HEK293 (cell line): ENCODE measurements around the gene CMYA5.
A peak's percentile ranks its signal among the peaks of the same experiment; 100 is the strongest.

Experiments used
- CTCF ChIA-PET: fragments of 350-600 bp; formaldehyde crosslinking; extraction: SDS; loops from one replicate; lab custom pipeline; 2021; ENCODE audit warnings: antibody characterized with exemption; lab: Yijun Ruan, JAX
- POLR2A ChIA-PET: fragments of 300-600 bp; formaldehyde crosslinking; extraction: SDS; loops from one replicate; lab custom pipeline; 2020; ENCODE audit warnings: antibody characterized with exemption, inconsistent platforms; lab: Yijun Ruan, JAX
- H3K27ac ChIP-seq: fragments of 200-500 bp; sonication (Bioruptor generic); 2 replicates; pipeline ENCODE4 v1.5.1; 2014; ENCODE audit warnings: low read depth, low read length, control low read depth, inconsistent platforms; ENCODE audit errors: extremely low read depth
- H3K36me3 ChIP-seq, 2 experiments: fragments of 200-500 bp in 1 of 2; sonication (Bioruptor generic) in 1 of 2; 1 replicate in 1 of 2; 2 replicates in 1 of 2; pipeline ENCODE4 v1.5.1; 2014 to 2017; ENCODE audit warnings: inconsistent platforms in 2 of 2, low read length in 2 of 2; ENCODE audit not compliant: control insufficient read depth in 2 of 2, insufficient read depth in 1 of 2
- H3K4me1 ChIP-seq: fragments of 200-500 bp; sonication (Bioruptor generic); 2 replicates; pipeline ENCODE4 v1.5.1; 2014; ENCODE audit warnings: mild to moderate bottlenecking, low read length, inconsistent platforms; ENCODE audit not compliant: control insufficient read depth, insufficient read depth
- H3K4me3 ChIP-seq: 2 replicates; pipeline ENCODE4 v1.5.1; 2011; ENCODE audit warnings: low read depth, mild to moderate bottlenecking, control low read depth, low read length, moderate library complexity
- H3K9me3 ChIP-seq: fragments of 200-500 bp; sonication (Bioruptor generic); 2 replicates; pipeline ENCODE4 v1.5.1; 2014; ENCODE audit warnings: low read depth, low read length, inconsistent platforms; ENCODE audit not compliant: control insufficient read depth, insufficient read depth
- EGR2 ChIP-seq: fragments of 450-650 bp; formaldehyde crosslinking; IDR thresholded peaks from 2 replicates; pipeline ENCODE4 v1.5.1; 2016; ENCODE audit warnings: low read depth, missing biosample characterization, missing genetic modification characterization
- HOXD13 ChIP-seq: sonication (generic); formaldehyde crosslinking; IDR thresholded peaks from 2 replicates; pipeline ENCODE4 v1.8.0; 2022; ENCODE audit warnings: missing genetic modification reagents, borderline replicate concordance
- MYNN ChIP-seq: fragments of 450-650 bp; formaldehyde crosslinking; IDR thresholded peaks from 2 replicates; pipeline ENCODE4 v1.5.1; 2016; ENCODE audit warnings: missing biosample characterization, missing genetic modification characterization, borderline replicate concordance
- RBAK ChIP-seq: fragments of 450-650 bp; formaldehyde crosslinking; IDR thresholded peaks from 2 replicates; pipeline ENCODE4 v1.5.1; 2016; ENCODE audit warnings: missing biosample characterization, missing genetic modification characterization
- YY2 ChIP-seq: fragments of 450-650 bp; formaldehyde crosslinking; IDR thresholded peaks from 2 replicates; pipeline ENCODE4 v1.5.1; 2016; ENCODE audit warnings: missing biosample characterization, missing genetic modification characterization
- ZBTB49 ChIP-seq: fragments of 450-650 bp; formaldehyde crosslinking; IDR thresholded peaks from 2 replicates; pipeline ENCODE4 v1.5.1; 2016; ENCODE audit warnings: missing biosample characterization, missing genetic modification characterization, low read depth
- ZFHX2 ChIP-seq: fragments of 450-650 bp; formaldehyde crosslinking; conservative IDR thresholded peaks from 2 replicates; pipeline ENCODE4 v1.5.1; 2016; ENCODE audit warnings: missing biosample characterization, missing genetic modification characterization
- ZNF114 ChIP-seq: fragments of 450-650 bp; formaldehyde crosslinking; IDR thresholded peaks from 2 replicates; pipeline ENCODE4 v1.5.0; 2017; ENCODE audit warnings: missing biosample characterization, missing genetic modification characterization
- ZNF132 ChIP-seq: fragments of 450-650 bp; formaldehyde crosslinking; IDR thresholded peaks from 2 replicates; pipeline ENCODE4 v1.5.1; 2017; ENCODE audit warnings: missing biosample characterization, missing genetic modification characterization, borderline replicate concordance
- ZNF138 ChIP-seq: fragments of 450-650 bp; formaldehyde crosslinking; IDR thresholded peaks from 2 replicates; pipeline ENCODE4 v1.5.1; 2016; ENCODE audit warnings: missing biosample characterization, missing genetic modification characterization, borderline replicate concordance
- ZNF174 ChIP-seq: fragments of 450-650 bp; formaldehyde crosslinking; IDR thresholded peaks from 2 replicates; pipeline ENCODE4 v1.5.0; 2017; ENCODE audit warnings: missing biosample characterization, mild to moderate bottlenecking, missing genetic modification characterization
- ZNF175 ChIP-seq: fragments of 450-650 bp; formaldehyde crosslinking; IDR thresholded peaks from 2 replicates; pipeline ENCODE4 v1.5.1; 2016; ENCODE audit warnings: missing biosample characterization, missing genetic modification characterization
- ZNF2 ChIP-seq: fragments of 450-650 bp; formaldehyde crosslinking; IDR thresholded peaks from 2 replicates; pipeline ENCODE4 v1.5.1; 2016; ENCODE audit warnings: missing biosample characterization, missing genetic modification characterization
- ZNF211 ChIP-seq: fragments of 450-650 bp; formaldehyde crosslinking; IDR thresholded peaks from 2 replicates; pipeline ENCODE4 v1.5.1; 2016; ENCODE audit warnings: low read depth, missing biosample characterization, missing genetic modification characterization
- ZNF223 ChIP-seq: fragments of 450-650 bp; formaldehyde crosslinking; IDR thresholded peaks from 2 replicates; pipeline ENCODE4 v1.5.1; 2016; ENCODE audit warnings: missing biosample characterization, missing genetic modification characterization
- ZNF398 ChIP-seq: fragments of 450-650 bp; formaldehyde crosslinking; IDR thresholded peaks from 2 replicates; pipeline ENCODE4 v1.5.1; 2017; ENCODE audit warnings: missing biosample characterization, missing genetic modification characterization
- ZNF426 ChIP-seq: fragments of 450-650 bp; formaldehyde crosslinking; IDR thresholded peaks from 2 replicates; pipeline ENCODE4 v1.5.1; 2017; ENCODE audit warnings: missing biosample characterization, missing genetic modification characterization, mild to moderate bottlenecking, inconsistent platforms, moderate library complexity
- ZNF433 ChIP-seq: fragments of 450-650 bp; formaldehyde crosslinking; IDR thresholded peaks from 2 replicates; pipeline ENCODE4 v1.5.1; 2016; ENCODE audit warnings: missing biosample characterization, missing genetic modification characterization, low read depth
- ZNF510 ChIP-seq: fragments of 450-650 bp; formaldehyde crosslinking; IDR thresholded peaks from 2 replicates; pipeline ENCODE4 v1.5.1; 2018; ENCODE audit warnings: mild to moderate bottlenecking, missing genetic modification characterization, missing biosample characterization; ENCODE audit not compliant: insufficient replicate concordance
- ZNF624 ChIP-seq: fragments of 450-650 bp; formaldehyde crosslinking; IDR thresholded peaks from 2 replicates; pipeline ENCODE4 v1.5.1; 2017; ENCODE audit warnings: missing biosample characterization, missing genetic modification characterization
- ZNF629 ChIP-seq: fragments of 450-650 bp; formaldehyde crosslinking; IDR thresholded peaks from 2 replicates; pipeline ENCODE4 v1.5.1; 2017; ENCODE audit warnings: missing biosample characterization, missing genetic modification characterization
- ZNF677 ChIP-seq: fragments of 450-650 bp; IDR thresholded peaks from 2 replicates; pipeline ENCODE4 v1.5.0; 2018; ENCODE audit warnings: missing biosample characterization, mild to moderate bottlenecking, missing genetic modification characterization, moderate library complexity
- ZNF777 ChIP-seq: fragments of 450-650 bp; formaldehyde crosslinking; IDR thresholded peaks from 2 replicates; pipeline ENCODE4 v1.5.1; 2017; ENCODE audit warnings: missing biosample characterization, missing genetic modification characterization, borderline replicate concordance
- ZSCAN30 ChIP-seq: fragments of 450-650 bp; IDR thresholded peaks from 2 replicates; pipeline ENCODE4 v1.5.1; 2018; ENCODE audit warnings: missing biosample characterization, mild to moderate bottlenecking, missing genetic modification characterization, moderate library complexity
- TF ChIP-seq, protein P1 (sequence below): sonication (generic); formaldehyde crosslinking; IDR thresholded peaks from 2 replicates; pipeline ENCODE4 v1.8.1; 2022; ENCODE audit warnings: mild to moderate bottlenecking, moderate library complexity, missing genetic modification reagents

Gene CMYA5

DNA sequence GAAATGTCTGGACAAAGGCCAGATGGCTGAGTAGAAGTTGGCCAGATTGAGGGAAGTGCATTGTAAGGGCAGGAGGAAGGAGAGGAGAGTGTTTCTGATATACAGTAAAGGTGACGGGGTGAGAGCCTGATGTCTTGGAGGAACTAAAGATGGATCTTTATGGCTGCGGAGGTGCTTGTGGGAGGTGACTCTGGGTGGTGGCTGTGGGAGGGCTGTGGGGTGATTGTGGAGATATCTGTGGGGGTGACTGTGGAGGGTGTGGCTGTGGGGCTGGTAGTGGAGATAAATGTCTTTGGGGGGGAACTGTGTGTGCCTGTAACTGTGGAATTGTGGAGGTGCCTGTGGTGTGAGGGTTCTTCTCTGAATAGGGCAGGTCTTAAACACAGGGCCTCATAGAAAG lies 121.4 kb downstream of the CMYA5 start:
- ChIA-PET POLR2A (no interaction called here), CTCF (no interaction called here)
- H3K27ac ChIP-seq: no peak overlapping the region
- no peaks in the 10 kb centered on the region for H3K36me3 ChIP-seq
- H3K9me3 ChIP-seq: no peaks in the 10 kb centered on the region
- no peak overlapping the region for H3K4me3 ChIP-seq
- no peaks in the 10 kb centered on the region for H3K4me1 ChIP-seq
- TF ChIP-seq ZNF398 (tag by site-specific recombination) (0 out of 2 replicates have a peak, but pooled peaks have one; percentile 11), ZNF211 (no peak), EGR2 (tag by site-specific recombination) (peak; percentile 97), ZNF138 (no peak), ZNF223 (no peak), YY2 (tag by site-specific recombination) (no peak), ZNF174 (no peak), ZSCAN30 (tag by site-specific recombination) (no peak), ZFHX2 (tag by site-specific recombination) (peak; percentile 92)

- Histone ChIP-seq H3K36me3 (no peaks in the 10 kb centered on the region), H3K9me3 (no peaks in the 10 kb centered on the region), H3K4me3 (no peak overlapping the region), H3K4me1 (no peaks in the 10 kb centered on the region)
- ChIA-PET CTCF (no interaction called here), POLR2A (no interaction called here)
- peak; percentile 60; the same call in 1 of the 2 replicates for TF ChIP-seq EGR2 (tag by site-specific recombination)
- TF ChIP-seq ZFHX2 (tag by site-specific recombination): 0 out of 2 replicates have a peak, but pooled peaks have one; percentile 8
- TF ChIP-seq YY2 (tag by site-specific recombination): no peak
- TF ChIP-seq ZNF433: no peak
- TF ChIP-seq, all 188 proteins: peak for 2
- no peak overlapping the region for H3K27ac ChIP-seq
Observed at GRCh38 chr5:79811904-79812303, 122.3 kb downstream of the CMYA5 start.

GRCh38 chr5:79814699-79815098 lies 125.1 kb downstream of the CMYA5 start:
- no peaks in the 10 kb centered on the region for H3K36me3 ChIP-seq
- no peak for TF ChIP-seq ZNF132
- TF ChIP-seq ZBTB49 (tag by site-specific recombination): no peak
- TF ChIP-seq ZNF624: no peak
- TF ChIP-seq, protein P1, sequence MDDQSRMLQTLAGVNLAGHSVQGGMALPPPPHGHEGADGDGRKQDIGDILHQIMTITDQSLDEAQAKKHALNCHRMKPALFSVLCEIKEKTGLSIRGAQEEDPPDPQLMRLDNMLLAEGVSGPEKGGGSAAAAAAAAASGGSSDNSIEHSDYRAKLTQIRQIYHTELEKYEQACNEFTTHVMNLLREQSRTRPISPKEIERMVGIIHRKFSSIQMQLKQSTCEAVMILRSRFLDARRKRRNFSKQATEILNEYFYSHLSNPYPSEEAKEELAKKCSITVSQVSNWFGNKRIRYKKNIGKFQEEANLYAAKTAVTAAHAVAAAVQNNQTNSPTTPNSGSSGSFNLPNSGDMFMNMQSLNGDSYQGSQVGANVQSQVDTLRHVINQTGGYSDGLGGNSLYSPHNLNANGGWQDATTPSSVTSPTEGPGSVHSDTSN: no peak
- TF ChIP-seq ZNF677 (tag by site-specific recombination): no peak
- no peak for TF ChIP-seq ZNF426 (tag by site-specific recombination)
- TF ChIP-seq RBAK (tag by site-specific recombination): no peak
- no peak for TF ChIP-seq ZNF629 (tag by site-specific recombination)
- no peak for TF ChIP-seq MYNN (tag by site-specific recombination)
- TF ChIP-seq HOXD13 (CRISPR knock-in tag): no peak
- TF ChIP-seq ZNF175 (tag by site-specific recombination): no peak
- no peak for TF ChIP-seq ZNF510 (tag by site-specific recombination)
- no peak for TF ChIP-seq ZNF2 (tag by site-specific recombination)
- no peak for TF ChIP-seq ZNF777 (tag by site-specific recombination)
- TF ChIP-seq ZNF114 (tag by site-specific recombination): no peak
- TF ChIP-seq, all 188 proteins: peak for 0
- POLR2A ChIA-PET: no interaction called here
- Histone ChIP-seq H3K27ac (no peak overlapping the region), H3K4me1 (no peaks in the 10 kb centered on the region), H3K9me3 (no peaks in the 10 kb centered on the region), H3K4me3 (no peak overlapping the region)
- CTCF ChIA-PET: interaction anchor here (0.6 to 0.9 kb wide), 3 partner anchors 17 to 528 kb away, joined by 3 to 6 read pairs (median 3); no protein-coding TSS in a partner anchor
